Activated CD4-positive, alpha-beta T cell treated with anti-CD3 and anti-CD28 coated beads, Interleukin-2, Interleukin-6, amounts not matched to agents 100 ng/mL and 50 ng/mL, durations not matched to agents 16 hours and 8 hours (primary cell): ENCODE measurements around the gene PHLPP1.
A peak's percentile ranks its signal among the peaks of the same experiment; 100 is the strongest.

ENCODE experiments used
- DNase-seq: peaks from one replicate; pipeline ENCODE4 v3.0.0-alpha.2; 2020

The PHLPP1 gene

GRCh38 chr18:62953663-62954062 lies 238.3 kb downstream of the PHLPP1 start:
- no peak for DNase-seq

GRCh38 chr18:62954366-62954765 lies 239.0 kb downstream of the PHLPP1 start:
- DNase-seq, result no peak

- peak; percentile 71 for DNase-seq
These were observed 242.6 kb downstream of the PHLPP1 start for GRCh38 chr18:62957885-62958472.

- DNase-seq, result no peak
These were observed 244.1 kb downstream of the PHLPP1 start for GRCh38 chr18:62959481-62959880.

GRCh38 chr18:62963507-62963906 lies 248.2 kb downstream of the PHLPP1 start:
- DNase-seq, result no peak

GRCh38 chr18:62964432-62964831 lies 249.1 kb downstream of the PHLPP1 start:
- no peak for DNase-seq

- DNase-seq, result no peak
These were observed 251.7 kb downstream of the PHLPP1 start for GRCh38 chr18:62967089-62967488.

- no peak for DNase-seq
These were observed 258.3 kb downstream of the PHLPP1 start for GRCh38 chr18:62973689-62974088.

GRCh38 chr18:62974388-62974787 lies 259.0 kb downstream of the PHLPP1 start:
- DNase-seq, result no peak

GRCh38 chr18:62974928-62975675 lies 259.8 kb downstream of the PHLPP1 start:
- DNase-seq, result no peak

- no peak for DNase-seq
These were observed 260.4 kb downstream of the PHLPP1 start for GRCh38 chr18:62975785-62976184.

GRCh38 chr18:62976227-62976626 lies 260.9 kb downstream of the PHLPP1 start:
- no peak for DNase-seq

- DNase-seq, result no peak
These were observed 262.2 kb downstream of the PHLPP1 start for GRCh38 chr18:62977512-62977911.

- DNase-seq, result no peak
These were observed 263.1 kb downstream of the PHLPP1 start for GRCh38 chr18:62978251-62979049.

GRCh38 chr18:62979176-62979575 lies 263.8 kb downstream of the PHLPP1 start:
- DNase-seq, result no peak

GRCh38 chr18:62979900-62980299 lies 264.6 kb downstream of the PHLPP1 start:
- DNase-seq, result no peak

- no peak for DNase-seq
These were observed 266.2 kb downstream of the PHLPP1 start for GRCh38 chr18:62981566-62981965.

GRCh38 chr18:62982600-62983251 lies 267.4 kb downstream of the PHLPP1 start:
- DNase-seq, result peak; percentile 74

GRCh38 chr18:62984656-62985315 lies 269.4 kb downstream of the PHLPP1 start:
- DNase-seq, result no peak

GRCh38 chr18:62986490-62986889 lies 271.1 kb downstream of the PHLPP1 start:
- DNase-seq, result no peak

GRCh38 chr18:62987055-62987830 lies 271.9 kb downstream of the PHLPP1 start:
- DNase-seq, result no peak

- no peak for DNase-seq
These were observed 272.5 kb downstream of the PHLPP1 start for GRCh38 chr18:62987859-62988258.
